ENCODE measurements around the gene KIF21B.

DNA sequence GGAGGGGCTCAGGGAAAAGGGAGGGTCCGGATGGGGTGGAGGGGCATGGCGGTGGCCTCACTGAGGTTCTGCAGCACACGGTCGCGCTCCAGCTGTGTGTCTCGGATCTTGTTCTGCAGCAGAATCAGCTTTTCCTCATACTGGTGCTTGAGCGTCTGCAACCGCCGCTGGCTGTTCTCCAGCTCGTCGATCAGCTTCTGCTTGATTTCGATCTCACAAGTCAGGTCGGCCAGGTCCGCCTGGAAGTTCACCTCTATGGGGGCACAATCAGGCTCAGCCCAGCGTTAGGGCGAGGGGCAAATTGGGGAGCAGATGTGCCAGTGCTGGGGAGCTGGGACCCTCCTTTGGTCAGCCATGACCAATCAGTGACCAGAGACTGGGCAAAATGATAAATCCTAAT lies 25.2 kb downstream of the KIF21B start:
- no peak for TF ChIP-seq CTCF (IDR thresholded peaks at IDR 0.05; ENCODE audit: low read depth, low read length)
- no peak for TF ChIP-seq EZH2phosphoT487 (IDR thresholded peaks at IDR 0.05; ENCODE audit: low read depth)

Data from OCI-LY3 (cell line).